ENCODE data around the gene SORCS2. TPM values are rescaled to one million over a fixed set of nuclear protein-coding genes. Genes with fewer than 3 reads are reported as not detected.

The SORCS2 gene
- total and polyA plus RNA-seq, 3 donors from 2014 or later = 2.7 to 4.6 (median 2.9) TPM

DNA sequence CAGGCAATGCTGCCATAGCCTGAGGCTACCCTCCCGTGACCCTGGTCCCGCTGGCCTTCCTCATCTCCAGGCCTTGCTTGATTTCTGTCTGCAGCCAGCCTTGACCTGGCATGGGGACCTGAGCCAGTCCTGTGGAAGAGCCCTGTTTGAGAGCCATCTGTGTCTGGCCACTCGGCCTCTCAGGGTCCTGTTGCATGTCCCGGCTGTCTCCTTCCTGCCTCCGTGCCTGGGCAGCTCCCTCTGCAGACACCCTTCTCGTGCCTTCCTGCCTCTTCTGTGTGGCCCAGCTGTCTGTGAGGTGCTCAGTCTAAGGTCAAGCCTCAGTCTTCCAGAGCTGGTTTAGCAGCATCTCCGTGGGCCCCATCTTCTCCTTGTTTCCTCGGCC, 108.4 kb downstream of the SORCS2 start:
- peaks cover under 1% of the 10 kb centered on the region for H3K4me1 ChIP-seq
- WGBS, 2 donors = 81 to 94% methylated on average over 8 of the region's 8 CpGs
- DNase-seq = no peak
- no peak overlapping the region for H3K4me3 ChIP-seq
- no peaks in the 10 kb centered on the region for H3K27me3 ChIP-seq
- intact Hi-C loops (cut with DNase I; ENCODE audit: low total_unique reads) = no loop called here
- H3K9me3 ChIP-seq = no peaks in the 10 kb centered on the region
- no peak for TF ChIP-seq POLR2A (IDR thresholded peaks at IDR 0.05)
- TF ChIP-seq, protein P1, sequence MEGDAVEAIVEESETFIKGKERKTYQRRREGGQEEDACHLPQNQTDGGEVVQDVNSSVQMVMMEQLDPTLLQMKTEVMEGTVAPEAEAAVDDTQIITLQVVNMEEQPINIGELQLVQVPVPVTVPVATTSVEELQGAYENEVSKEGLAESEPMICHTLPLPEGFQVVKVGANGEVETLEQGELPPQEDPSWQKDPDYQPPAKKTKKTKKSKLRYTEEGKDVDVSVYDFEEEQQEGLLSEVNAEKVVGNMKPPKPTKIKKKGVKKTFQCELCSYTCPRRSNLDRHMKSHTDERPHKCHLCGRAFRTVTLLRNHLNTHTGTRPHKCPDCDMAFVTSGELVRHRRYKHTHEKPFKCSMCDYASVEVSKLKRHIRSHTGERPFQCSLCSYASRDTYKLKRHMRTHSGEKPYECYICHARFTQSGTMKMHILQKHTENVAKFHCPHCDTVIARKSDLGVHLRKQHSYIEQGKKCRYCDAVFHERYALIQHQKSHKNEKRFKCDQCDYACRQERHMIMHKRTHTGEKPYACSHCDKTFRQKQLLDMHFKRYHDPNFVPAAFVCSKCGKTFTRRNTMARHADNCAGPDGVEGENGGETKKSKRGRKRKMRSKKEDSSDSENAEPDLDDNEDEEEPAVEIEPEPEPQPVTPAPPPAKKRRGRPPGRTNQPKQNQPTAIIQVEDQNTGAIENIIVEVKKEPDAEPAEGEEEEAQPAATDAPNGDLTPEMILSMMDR (IDR thresholded peaks at IDR 0.05) = no peak
- no peaks in the 10 kb centered on the region for H3K36me3 ChIP-seq (ENCODE audit: low read depth, missing control alignments)
- H3K27ac ChIP-seq = no peak overlapping the region

DNA sequence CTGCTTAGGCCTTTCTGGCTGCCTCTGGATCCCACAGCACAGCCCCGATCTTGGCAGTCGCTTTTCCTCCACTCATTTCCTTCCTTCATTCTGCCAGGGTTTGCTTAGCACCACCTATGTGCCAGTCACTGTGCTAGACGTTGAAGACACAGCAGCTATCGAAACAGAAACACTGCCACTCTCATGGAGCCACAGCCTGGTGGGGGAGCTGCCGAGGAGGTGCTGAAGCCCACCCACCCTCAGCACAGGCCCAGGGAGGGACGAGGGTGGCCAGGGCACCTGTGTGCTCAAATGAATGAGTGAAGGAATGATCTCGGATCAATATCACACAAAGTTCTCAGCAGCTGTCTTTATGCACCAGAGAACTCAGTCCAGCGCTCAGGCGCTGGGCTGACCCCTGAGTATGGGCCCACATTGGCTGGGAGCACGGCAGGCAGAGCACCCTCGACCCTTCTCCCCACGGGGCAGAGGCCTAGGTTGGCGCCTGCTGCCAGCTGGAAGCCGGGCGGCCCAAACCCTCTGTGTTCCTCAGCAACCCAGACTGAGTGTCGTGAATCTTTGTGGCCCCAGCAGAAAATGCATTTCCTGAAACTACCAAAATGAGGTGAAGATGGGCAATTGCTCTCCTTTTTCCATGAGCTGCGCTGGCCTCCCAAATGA, 108.9 kb downstream of the SORCS2 start:
- TF ChIP-seq, protein P1 (IDR thresholded peaks at IDR 0.05) = no peak
- TF ChIP-seq POLR2A (IDR thresholded peaks at IDR 0.05) = no peak
- no peak for DNase-seq
- Histone ChIP-seq H3K27me3 (no peaks in the 10 kb centered on the region), H3K4me1 (no peaks in the 10 kb centered on the region), H3K36me3 (ENCODE audit: low read depth, missing control alignments) (no peaks in the 10 kb centered on the region), H3K27ac (no peak overlapping the region), H3K4me3 (no peak overlapping the region), H3K9me3 (no peaks in the 10 kb centered on the region)
- 90 to 92% methylated on average over 15 to 17 of the region's 17 CpGs for WGBS, 2 donors
- intact Hi-C loops (cut with DNase I; ENCODE audit: low total_unique reads) = no loop called here

DNA sequence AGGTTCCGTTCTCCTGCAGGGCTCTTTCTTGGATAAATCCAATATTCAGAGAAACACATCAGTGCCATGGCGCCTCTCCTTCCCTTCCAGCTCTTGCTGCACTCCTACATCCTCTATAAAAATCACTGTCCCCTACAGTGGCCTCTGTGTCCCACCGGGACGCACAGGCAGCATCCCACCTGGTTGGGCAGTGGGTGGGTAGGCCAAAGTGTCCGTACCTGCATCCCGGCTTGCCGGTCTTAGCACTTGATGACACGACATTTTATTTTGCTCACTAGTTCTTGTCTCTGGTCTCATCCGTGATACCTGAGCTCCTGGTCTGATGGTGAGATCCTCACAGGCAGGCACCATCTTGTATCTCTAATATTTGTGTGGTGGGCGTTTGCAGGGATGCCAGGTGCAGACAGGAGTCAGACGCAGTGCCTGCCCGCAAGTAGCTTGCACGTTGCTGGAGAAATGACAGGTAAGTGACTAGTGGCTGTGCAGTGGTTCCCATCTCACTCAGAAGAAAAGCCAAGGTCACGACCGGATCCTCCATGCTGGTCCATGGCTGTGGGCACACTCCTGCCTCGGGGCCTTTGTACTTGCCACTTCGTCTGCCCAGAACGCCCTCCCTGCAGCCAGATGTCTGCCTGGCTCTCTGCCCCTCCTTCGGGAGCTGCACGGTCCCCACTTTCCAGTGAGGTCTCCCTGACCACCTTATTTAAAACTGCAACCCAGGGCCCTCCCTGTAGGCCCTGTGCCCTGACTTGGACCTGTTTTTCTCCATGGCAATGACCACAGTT, 109.7 kb downstream of the SORCS2 start:
- H3K9me3 ChIP-seq = no peaks in the 10 kb centered on the region

DNA sequence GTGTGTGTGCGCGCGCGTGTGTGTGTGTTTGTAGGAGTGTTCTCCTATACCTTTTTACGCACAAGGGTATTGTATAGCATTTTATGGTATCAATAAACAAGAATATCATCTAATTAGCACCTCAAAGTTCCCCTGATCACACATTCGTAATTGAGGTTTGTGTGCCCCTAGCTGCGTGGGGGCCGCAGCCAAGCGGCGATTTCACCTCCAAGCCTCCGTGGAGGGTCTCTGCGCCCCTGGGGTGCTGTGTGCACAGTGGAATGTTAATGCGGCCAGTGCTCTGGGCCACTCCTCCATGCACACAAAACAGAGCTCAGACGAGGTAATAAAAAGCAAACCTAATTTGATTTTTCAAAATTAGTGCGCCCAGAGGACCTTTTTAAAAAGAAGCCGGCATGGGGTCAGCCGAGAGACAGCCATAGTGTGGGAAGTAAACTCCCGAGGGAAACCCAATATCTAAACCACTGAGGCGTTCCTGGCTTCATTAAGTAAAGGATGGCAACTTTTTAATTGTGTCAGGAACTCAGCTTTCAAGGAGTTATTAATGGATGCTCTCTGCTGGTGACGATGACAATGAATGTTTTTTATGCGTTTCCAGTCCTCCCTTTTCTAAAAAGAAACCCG, 110.6 kb downstream of the SORCS2 start:
- TF ChIP-seq, protein P1 (IDR thresholded peaks at IDR 0.05) = no peak
- TF ChIP-seq POLR2A (IDR thresholded peaks at IDR 0.05) = no peak
- DNase-seq = no peak
- Histone ChIP-seq H3K36me3 (ENCODE audit: low read depth, missing control alignments) (no peaks in the 10 kb centered on the region), H3K9me3 (no peaks in the 10 kb centered on the region), H3K4me3 (no peak overlapping the region), H3K27ac (no peak overlapping the region), H3K27me3 (no peaks in the 10 kb centered on the region), H3K4me1 (no peaks in the 10 kb centered on the region)
- intact Hi-C loops (cut with DNase I; ENCODE audit: low total_unique reads) = no loop called here
- WGBS, 2 donors = 65 to 72% methylated on average over 21 to 22 of the region's 22 CpGs

More for the DNA sequence above, 109.7 kb downstream of the SORCS2 start:
- Histone ChIP-seq H3K27me3 (no peaks in the 10 kb centered on the region), H3K27ac (no peak overlapping the region), H3K4me3 (no peak overlapping the region), H3K4me1 (no peaks in the 10 kb centered on the region), H3K36me3 (ENCODE audit: low read depth, missing control alignments) (no peaks in the 10 kb centered on the region)
- 94% methylated on average over 19 to 20 of the region's 20 CpGs for WGBS, 2 donors
- TF ChIP-seq, protein P1 (IDR thresholded peaks at IDR 0.05) = no peak
- TF ChIP-seq POLR2A (IDR thresholded peaks at IDR 0.05) = no peak
- no peak for DNase-seq
- intact Hi-C loops (cut with DNase I; ENCODE audit: low total_unique reads) = no loop called here
